ENCODE data around the gene KAZN.

The KAZN gene

GRCh38 chr1:14934867-14935266, 336.4 kb downstream of the KAZN start:
- DNase-seq (ENCODE audit: low read depth in 2 of 2), result no peak

GRCh38 chr1:14936815-14937214, 338.3 kb downstream of the KAZN start:
- no peak for DNase-seq (ENCODE audit: low read depth in 2 of 2)

DNA sequence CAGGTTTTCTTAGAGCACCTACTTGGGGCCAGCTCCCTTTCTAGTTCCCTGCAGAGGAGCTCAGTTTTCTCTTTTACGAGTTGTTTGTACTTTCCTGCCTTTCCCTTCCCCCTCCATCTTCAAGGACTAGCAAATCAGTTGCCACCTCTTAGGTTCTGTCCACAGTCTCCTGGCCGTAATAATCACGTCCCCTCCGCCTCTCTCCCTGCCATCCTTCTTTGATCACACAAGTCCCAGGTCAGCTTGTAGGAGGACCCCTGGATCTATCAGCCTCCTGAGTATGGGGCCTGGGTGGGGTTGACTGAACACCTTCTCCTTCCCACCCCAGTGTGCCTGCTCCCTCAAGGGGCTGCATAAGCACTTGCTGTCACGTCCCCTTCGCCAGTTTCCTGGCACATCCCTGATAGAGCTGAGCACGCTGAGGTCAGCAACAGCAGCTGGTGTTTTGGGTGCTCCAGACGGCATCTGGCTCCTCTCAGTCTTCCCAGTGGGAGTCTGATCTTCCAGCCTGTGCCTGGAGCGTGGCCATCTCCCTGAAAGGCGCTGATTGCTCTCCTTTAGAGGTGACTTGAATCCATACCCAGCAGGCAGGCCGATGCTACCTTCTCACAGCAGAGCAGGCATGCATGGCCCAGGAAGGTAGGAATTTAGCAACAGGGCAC, 338.9 kb downstream of the KAZN start:
- DNase-seq (ENCODE audit: low read depth in 2 of 2), result no peak

DNA sequence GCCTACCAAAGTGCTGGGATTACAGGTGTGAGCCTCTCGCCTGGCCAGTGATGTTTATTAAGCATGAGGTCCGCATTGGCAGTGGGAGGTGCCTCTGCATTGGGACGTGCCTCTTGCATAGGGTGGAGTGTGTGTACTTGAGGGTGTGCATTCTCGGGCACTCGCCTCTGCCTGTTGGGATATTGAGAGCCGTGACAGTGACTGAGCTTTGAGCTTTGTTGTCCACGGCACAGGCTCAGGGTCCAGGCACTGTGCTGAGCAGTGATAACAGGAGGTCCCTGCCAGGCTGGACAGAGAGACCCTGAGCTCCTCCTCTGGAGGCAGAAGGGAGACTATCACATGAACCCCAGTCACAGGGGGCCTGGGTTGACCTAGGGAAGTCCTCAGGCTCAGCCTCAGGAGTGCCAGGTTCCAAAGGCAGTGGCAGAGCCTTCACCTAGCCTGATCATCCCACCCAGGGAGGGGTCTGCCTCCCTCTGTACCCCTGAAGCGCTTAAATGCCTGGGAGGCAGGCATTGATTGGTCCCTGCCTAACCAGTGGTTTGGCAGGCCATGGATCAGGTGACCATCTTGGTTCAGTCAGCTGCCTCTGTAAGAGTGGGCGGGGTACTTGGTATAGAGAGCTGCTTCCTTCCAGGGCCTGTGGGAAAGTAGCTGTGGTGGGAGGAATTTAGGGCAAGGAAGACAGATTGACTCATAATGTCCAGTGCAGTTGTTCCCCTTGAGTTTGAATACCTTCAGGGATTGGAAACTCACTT, 341.2 kb downstream of the KAZN start:
- no peak for DNase-seq (ENCODE audit: low read depth in 2 of 2)

GRCh38 chr1:14940285-14940870, 341.9 kb downstream of the KAZN start:
- no peak for DNase-seq (ENCODE audit: low read depth in 2 of 2)

GRCh38 chr1:14941864-14942263, 343.4 kb downstream of the KAZN start:
- no peak for DNase-seq (ENCODE audit: low read depth in 2 of 2)

DNA sequence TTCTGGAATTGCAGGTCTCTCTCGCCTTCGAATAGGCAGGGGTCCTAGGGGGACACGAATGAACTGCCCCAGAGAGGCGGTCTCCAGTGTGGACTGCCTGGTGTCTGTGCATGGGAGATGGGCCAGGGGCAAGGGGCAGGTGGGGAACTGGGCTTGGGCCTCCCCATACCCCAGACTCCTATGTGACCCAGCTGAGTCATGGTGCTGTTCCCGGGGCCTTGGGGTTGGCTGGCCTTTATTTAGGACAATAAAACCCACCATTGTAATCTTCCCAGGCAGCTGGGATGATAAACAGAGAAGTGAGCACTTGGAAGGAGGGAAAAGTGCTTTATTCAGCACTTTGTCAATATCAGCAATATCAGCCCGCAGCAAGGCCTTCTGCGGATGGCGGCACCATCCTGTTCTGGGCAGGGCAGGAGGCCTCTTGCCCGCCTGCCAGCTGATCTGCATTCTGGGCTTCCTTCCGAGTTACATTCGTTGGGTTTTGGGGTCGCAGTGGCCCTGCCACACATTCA, 346.0 kb downstream of the KAZN start:
- no peak for DNase-seq (ENCODE audit: low read depth in 2 of 2)

GRCh38 chr1:14945132-14946010, 346.9 kb downstream of the KAZN start:
- DNase-seq (ENCODE audit: low read depth in 2 of 2), result no peak

- no peak for DNase-seq (ENCODE audit: low read depth in 2 of 2)
Observed at GRCh38 chr1:14946011-14946359, 347.5 kb downstream of the KAZN start.

- DNase-seq (ENCODE audit: low read depth in 2 of 2), result no peak
Observed at GRCh38 chr1:14946684-14947238, 348.3 kb downstream of the KAZN start.

- no peak for DNase-seq (ENCODE audit: low read depth in 2 of 2)
Observed at GRCh38 chr1:14947421-14947820, 348.9 kb downstream of the KAZN start.

- no peak for DNase-seq (ENCODE audit: low read depth in 2 of 2)
Observed at GRCh38 chr1:14948112-14948652, 349.7 kb downstream of the KAZN start.

DNA sequence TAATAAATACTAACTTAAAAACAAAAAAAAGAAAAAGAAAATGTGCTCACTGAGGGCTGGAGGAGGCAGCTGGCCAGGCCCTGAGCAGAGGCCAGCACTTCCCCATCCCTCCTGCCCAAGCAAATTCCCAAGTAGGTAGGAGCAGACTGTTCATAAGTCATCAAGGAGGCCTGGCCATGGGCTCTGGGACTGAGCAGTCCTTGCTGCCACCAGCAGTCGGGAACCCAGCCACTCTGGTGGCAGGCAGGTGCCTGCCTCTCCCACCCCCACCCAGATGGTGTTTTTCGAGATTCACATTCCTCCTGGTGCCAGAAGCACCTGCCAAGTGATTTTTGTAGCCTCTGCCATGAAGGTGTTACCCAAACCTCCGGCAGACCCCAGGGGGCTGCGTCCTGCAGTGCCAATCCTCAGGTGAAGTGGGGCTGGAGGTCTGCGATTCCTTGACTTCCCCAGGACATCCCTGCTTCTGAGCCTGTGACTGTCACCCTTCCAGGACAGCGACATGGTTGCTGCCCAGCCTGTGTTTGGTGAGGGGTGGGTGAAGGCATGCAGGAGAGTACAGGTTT, 350.9 kb downstream of the KAZN start:
- DNase-seq (ENCODE audit: low read depth in 2 of 2), result no peak

DNA sequence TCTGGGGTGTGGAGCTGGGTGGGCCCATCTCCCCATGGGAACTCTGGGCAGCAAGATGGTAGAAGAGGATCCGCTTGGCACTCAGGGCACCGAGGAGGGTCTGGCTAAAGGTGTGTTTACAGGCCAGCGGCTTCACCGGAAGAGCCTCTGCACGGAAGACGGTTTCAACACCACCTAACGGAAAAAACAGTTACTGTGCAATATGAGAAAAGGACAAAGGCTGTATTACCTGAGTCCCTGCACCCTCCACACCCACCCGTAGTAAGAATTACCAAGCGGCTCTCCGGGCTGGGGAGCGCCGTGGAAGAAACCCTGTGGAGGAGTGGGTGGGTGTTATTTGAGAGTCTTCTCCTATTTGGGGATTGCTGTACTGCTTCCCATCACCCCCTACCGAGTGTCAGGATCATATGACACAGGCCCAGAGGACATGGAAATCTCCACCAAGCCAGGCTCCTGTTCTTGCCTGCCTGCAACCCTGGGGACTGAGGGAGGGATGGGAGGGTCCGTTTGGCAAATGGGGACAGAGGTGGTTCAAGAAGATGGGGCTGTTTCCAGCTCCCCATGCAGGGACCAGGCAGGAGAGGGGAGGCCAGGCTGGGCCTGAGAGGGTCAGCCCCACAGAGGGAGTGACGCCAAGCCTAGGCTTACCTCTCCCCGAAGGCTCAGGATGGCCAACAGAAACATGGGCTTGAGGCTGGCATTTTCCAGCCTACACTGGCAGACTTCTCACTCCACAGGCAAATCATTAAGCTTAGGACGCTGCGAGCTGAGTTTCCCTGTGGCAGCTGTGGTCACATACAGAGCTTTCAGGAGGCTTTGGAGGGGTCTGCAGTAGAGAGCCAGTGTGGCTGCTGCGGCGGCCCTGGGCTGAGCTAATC, 351.6 kb downstream of the KAZN start:
- no peak for DNase-seq (ENCODE audit: low read depth in 2 of 2)

DNA sequence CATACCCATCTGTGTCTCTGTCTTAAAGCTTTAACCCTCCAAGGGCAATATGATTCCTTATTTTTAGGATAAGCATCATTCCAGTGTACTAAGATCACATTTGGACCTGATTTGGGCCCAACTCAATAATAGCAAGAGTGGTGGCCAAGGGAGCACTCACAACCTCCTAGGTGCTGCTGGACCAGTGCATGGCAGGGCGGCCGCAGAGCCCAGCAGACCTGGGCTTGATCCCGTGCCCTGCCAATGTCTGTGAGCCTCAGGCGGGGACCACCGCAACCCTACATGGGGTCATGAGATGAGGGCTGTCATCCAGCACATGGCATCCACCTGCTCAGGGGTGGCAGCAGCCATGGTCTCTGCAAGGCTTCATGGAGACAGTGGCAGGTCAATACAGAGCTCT, 353.3 kb downstream of the KAZN start:
- no peak for DNase-seq (ENCODE audit: low read depth in 2 of 2)

GRCh38 chr1:14952626-14953314, 354.3 kb downstream of the KAZN start:
- DNase-seq (ENCODE audit: low read depth in 2 of 2), result no peak

DNA sequence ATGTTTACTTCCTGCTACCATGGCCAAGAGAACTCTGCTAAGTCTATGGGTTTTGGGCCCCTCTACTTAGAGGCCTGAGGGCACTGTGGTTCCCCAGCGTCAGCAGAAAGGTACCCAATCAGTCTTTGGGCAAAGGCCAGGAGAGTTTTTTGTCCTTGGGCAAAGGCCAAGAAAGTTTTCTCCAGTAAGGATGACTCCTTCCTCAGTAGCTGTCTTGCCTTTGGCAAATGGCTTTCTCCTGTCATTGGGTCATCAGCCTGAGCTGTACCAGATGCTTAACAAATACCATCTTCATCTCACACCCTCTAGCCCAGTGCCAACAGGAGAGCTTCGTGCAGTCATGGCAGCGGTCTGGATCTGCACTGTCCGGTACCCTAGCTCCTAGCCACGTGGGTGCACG, 355.7 kb downstream of the KAZN start:
- no peak for DNase-seq (ENCODE audit: low read depth in 2 of 2)

- DNase-seq (ENCODE audit: low read depth in 2 of 2), result no peak
Observed at GRCh38 chr1:14954930-14955329, 356.4 kb downstream of the KAZN start.

DNA sequence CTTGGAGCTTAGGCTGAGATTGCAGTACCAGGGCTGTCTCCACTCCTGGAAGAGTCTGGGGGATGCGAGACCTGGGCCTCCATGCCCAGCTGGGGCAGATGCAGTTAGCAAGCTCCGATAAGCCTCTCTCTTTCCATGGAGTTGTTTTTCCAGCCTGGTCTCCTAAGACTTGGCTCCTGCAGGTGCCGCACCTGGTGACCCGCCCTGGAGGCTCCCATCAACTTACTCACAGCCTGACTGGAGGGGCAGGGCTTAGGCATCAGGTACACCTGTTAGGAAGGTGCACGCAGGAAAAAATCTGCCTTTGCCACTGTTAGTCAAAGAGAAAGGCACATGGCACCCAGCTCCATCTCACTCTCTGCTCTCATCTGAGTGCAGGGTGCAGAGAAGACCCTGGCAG, 356.9 kb downstream of the KAZN start:
- DNase-seq (ENCODE audit: low read depth in 2 of 2), result no peak

DNA sequence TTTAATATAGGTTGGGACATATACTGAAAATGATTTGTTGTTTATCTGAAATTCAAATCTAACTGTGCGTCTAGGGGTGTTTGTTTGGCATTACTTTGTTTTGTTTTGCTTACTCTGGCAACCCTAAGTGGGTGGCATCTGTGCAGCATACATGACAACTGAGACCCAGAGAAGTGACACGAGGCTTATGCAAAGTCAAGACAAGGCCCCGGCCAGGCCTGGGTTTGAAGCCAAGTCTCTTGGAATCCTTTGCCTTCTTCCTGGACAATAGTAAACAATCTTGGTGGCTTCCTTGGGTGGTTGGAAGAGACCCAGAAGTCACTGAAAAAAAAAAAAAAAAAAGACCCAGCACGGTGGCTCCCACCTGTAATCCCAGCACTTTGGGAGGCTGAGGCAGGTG, 357.5 kb downstream of the KAZN start:
- DNase-seq (ENCODE audit: low read depth in 2 of 2), result no peak

Measured in stimulated activated CD4-positive, alpha-beta T cell treated with anti-CD3 and anti-CD28 coated beads, Interleukin-15, amount 100 ng/mL, for 48 hours (primary cell).